Stimulated activated CD4-positive, alpha-beta T cell treated with anti-CD3 and anti-CD28 coated beads, Interleukin-4, amount 100 ng/mL, for 48 hours (primary cell): ENCODE results near the gene URB1.
"Not testable (repeated sequence)": the region's sequence is repeated elsewhere in the genome, so short reads cannot be mapped to it uniquely, and the experiment has no call there.

Experiments
- DNase-seq, 2 donors: peaks; one replicate each; pipeline ENCODE4 v3.0.0-alpha.2; 2020; ENCODE audit warnings: low read depth in 2 of 2

Gene URB1

GRCh38 chr21:32285476-32285875, 107.3 kb downstream of the URB1 start:
- no peak for DNase-seq

DNA sequence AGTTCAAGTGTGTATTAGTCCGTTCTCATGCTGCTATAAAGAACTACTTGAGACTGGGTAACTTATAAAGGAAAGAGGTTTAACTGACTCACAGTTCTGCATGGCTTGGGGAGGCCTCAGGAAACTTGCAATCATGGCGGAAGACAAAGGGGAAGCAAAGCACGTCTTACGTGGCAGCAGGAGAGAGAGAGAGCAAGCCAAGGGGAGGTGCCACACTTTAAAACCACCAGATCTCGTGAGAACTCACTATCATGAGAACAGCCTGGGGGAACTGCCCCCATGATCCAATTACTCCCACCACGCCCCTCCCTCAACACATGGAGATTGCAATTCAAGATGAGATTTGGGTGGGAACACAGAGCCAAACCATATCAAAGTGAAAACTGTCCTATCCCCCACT, 109.8 kb downstream of the URB1 start:
- no peak for DNase-seq

DNA sequence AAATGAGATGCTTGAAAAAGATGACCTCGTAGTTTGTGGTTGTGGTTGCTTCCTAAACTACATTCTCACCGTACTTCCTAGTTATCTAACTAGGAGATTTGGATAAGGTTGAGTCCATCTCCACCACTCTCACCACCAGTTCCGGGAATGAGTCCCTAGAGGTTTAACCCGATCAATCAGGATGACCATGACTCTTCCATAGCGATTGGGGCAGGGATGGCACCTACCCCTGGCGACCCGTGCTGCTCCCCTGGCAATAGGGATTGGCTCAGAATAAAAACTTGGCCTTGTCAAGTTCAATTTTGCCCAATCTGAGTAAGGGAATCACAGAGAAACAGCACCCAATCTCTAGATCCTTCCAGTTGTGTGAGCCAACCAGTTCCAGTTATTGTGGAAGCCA, 111.3 kb downstream of the URB1 start:
- no peak for DNase-seq

GRCh38 chr21:32279377-32279680, 113.5 kb downstream of the URB1 start:
- DNase-seq, result no peak

- DNase-seq, result peak; percentile 97 to 98
Observed at GRCh38 chr21:32278518-32279376, 114.1 kb downstream of the URB1 start, which contains the start of gene MIS18A. MIS18A (minus strand) TSS chr21:32279049; CDS start chr21:32279014, 35 bp downstream.

DNA sequence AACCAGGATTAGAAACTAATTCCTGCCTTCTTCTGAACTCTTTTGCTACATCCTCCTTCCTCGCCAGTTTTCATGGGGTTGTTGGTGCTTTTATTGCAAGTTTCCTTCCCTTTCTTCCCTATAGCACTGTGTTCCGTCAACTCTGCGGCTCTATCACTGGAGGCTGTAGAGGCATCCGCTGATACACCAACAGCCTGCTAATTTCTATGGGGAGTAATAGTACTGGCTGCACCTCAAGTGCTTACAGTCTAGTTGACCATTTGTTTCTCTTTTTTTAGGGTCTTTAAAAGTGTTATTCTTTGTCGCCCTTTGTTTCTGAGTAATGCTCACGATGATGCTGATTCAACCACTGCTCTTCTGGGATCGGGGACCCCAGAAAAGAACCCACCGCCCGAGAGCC, 114.7 kb downstream of the URB1 start:
- DNase-seq, result no peak

GRCh38 chr21:32276671-32277070, 116.1 kb downstream of the URB1 start:
- no peak for DNase-seq

DNA sequence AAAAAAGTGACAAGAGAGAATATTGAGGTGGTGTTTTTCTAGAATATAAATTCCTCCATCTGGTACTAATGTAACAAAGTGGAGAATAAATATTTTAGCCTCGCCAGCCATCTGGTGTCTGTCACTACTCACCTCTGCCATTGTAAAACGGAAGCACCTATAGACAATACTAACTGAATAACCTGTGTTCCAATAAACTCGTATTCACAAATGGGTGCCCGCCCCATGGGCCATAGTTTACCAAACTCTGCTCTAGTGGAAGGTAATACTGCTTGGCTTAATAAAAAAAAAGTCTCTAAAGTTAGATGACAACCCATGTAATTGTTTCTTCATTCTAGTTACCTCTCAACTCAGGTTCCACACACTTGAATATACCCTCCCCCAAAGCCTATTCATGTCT, 122.1 kb downstream of the URB1 start:
- DNase-seq, result no peak

- not testable (repeated sequence) for DNase-seq
Observed at GRCh38 chr21:32265321-32265720, 127.5 kb downstream of the URB1 start.

- no peak for DNase-seq
Observed at GRCh38 chr21:32261929-32262328, 130.9 kb downstream of the URB1 start.
